T-helper 17 cell (primary cell): ENCODE results near the gene ZNF200. TPM values are rescaled to one million over a fixed set of nuclear protein-coding genes. Genes with fewer than 3 reads are reported as not detected.

Experiments
- ATAC-seq: fragments of 150-1000 bp; cut with Tn5 transposase; 2 replicates; pipeline ENCODE4 v1.10.0; 2021; ENCODE audit warnings: mild to moderate bottlenecking, moderate library complexity
- DNase-seq, 3 donors: peaks; one replicate each; pipeline versions ENCODE4 v3.0.0 to v3.0.0-alpha.2; 2020 to 2021
- H3K9me3 ChIP-seq: one replicate; pipeline ENCODE4 v1.7.0; 2013; ENCODE audit warnings: low read length, mild to moderate bottlenecking; ENCODE audit not compliant: control insufficient read depth, poor library complexity, severe bottlenecking
- H3K27ac Mint-ChIP-seq: one replicate; pipeline ENCODE4 v1.8.0; 2022; ENCODE audit warnings: mild to moderate bottlenecking, moderate library complexity, mixed read lengths
- H3K27me3 Mint-ChIP-seq: one replicate; pipeline ENCODE4 v1.8.0; 2022; ENCODE audit warnings: mixed read lengths
- H3K36me3 Mint-ChIP-seq: one replicate; pipeline ENCODE4 v1.8.0; 2022; ENCODE audit warnings: low read depth, mixed read lengths
- H3K4me1 Mint-ChIP-seq: one replicate; pipeline ENCODE4 v1.8.0; 2022; ENCODE audit warnings: mild to moderate bottlenecking, mixed read lengths
- H3K4me3 Mint-ChIP-seq: one replicate; pipeline ENCODE4 v1.8.0; 2022; ENCODE audit warnings: mild to moderate bottlenecking, moderate library complexity, mixed read lengths
- total RNA-seq, 4 donors: library from RNA in 2 of 4; stranded (reverse) in 2 of 4; gene quantifications; one replicate each; pipeline ENCODE4 v1.2.3 and lab custom pipeline; 2022 to 2026

ZNF200 gene
- total RNA-seq, 2 donors from 2014 or later = 3.2 to 4.8 TPM

GRCh38 chr16:3266873-3267537 is 32.0 kb upstream of the ZNF200 start:
- ATAC-seq (no peak), DNase-seq (no peak)
- Mint-ChIP-seq H3K27me3 (no peaks in the 10 kb centered on the region), H3K36me3 (no peaks in the 10 kb centered on the region), H3K27ac (no peak overlapping the region), H3K4me1 (peaks cover 11% of the 10 kb centered on the region), H3K4me3 (no peak overlapping the region)
- H3K9me3 ChIP-seq = no peaks in the 10 kb centered on the region

- H3K27me3 Mint-ChIP-seq = no peaks in the 10 kb centered on the region
- DNase-seq (peak; percentile 87 to 90 (median 88)), ATAC-seq (peak; percentile 89)
- H3K27ac Mint-ChIP-seq = peak overlapping the region; percentile 95
- peak overlapping the region; percentile 93 for H3K4me3 Mint-ChIP-seq
- H3K9me3 ChIP-seq = no peaks in the 10 kb centered on the region
- H3K4me1 Mint-ChIP-seq = peaks cover 15% of the 10 kb centered on the region
- H3K36me3 Mint-ChIP-seq = no peaks in the 10 kb centered on the region
Measured at GRCh38 chr16:3264137-3265036, 29.4 kb upstream of the ZNF200 start.

DNA sequence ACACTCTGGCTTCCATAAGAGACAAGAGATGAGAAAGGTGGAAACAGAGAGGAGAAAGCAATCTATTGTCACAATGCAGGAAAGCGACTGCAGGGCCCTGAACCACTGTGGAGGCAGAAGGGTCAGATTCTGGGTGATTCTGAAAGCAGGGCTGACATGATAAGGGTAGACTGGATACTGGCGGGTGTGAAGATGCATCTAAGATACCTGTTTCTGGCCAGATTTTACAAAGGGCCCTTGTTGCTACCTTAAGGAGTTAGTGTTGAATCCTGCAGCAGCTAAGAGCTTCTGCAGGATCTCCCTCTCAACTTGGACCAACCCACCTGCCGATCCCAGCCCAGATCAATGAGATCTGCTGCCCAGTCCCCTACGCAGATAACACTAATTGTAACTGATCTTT is 27.6 kb upstream of the ZNF200 start:
- no peaks in the 10 kb centered on the region for H3K27me3 Mint-ChIP-seq
- peak overlapping the region; percentile 56 for H3K4me3 Mint-ChIP-seq
- H3K9me3 ChIP-seq = no peaks in the 10 kb centered on the region
- H3K27ac Mint-ChIP-seq = peak overlapping the region; percentile 95
- DNase-seq (no peak), ATAC-seq (no peak)
- no peaks in the 10 kb centered on the region for H3K36me3 Mint-ChIP-seq
- peaks cover 15% of the 10 kb centered on the region for H3K4me1 Mint-ChIP-seq

DNA sequence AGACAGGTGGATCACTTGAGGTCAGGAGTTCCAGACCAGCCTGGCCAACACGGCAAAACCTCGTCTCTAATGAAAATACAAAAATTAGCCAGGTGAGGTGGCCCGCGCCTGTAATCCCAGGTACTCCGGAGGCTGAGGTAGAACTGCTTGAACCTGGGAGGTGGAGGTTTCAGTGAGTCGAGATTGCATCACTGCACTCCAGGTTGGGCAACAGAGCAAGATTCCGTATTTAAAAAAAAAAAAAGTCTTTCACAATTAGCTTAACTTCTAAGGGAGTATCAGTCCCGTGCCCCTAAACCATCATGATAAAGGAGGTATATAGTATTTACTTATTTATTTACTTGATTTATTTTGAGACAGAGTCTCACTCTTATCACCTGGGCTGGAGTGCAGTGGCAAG is 24.9 kb upstream of the ZNF200 start:
- no peak overlapping the region for H3K27ac Mint-ChIP-seq
- H3K9me3 ChIP-seq = no peaks in the 10 kb centered on the region
- no peaks in the 10 kb centered on the region for H3K27me3 Mint-ChIP-seq
- H3K4me1 Mint-ChIP-seq = peaks cover 12% of the 10 kb centered on the region
- H3K4me3 Mint-ChIP-seq = no peak overlapping the region
- no peaks in the 10 kb centered on the region for H3K36me3 Mint-ChIP-seq
- DNase-seq (no peak), ATAC-seq (no peak)

DNA sequence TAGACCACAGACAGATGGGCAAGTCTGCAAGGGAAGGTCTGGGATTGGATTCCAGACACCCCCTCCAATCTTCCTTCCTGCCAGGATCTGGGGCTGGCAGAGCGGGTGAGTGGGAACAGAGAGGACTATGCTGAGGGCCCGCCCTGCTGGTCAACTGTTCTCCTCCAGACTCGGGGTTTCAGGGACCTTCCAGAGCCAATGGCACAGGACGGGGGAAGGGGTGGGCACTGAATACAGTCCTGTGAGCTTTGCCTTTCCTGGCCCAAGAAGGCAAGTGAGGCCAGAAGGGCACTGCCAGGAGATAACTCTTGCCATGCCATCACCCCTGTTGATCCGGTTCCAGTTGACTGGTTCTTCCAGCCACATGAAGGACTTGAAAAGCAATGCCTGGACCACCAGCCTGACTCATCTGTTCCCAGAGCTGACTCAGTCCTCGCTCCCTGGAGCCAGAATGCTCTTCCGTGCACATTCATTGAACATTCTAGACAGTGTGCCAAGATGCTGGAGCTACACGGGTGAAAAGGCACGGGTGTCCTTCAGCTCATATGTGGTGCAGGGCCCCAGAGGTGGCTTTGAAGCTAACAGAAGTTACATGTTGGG is 22.0 kb upstream of the ZNF200 start:
- no peaks in the 10 kb centered on the region for H3K9me3 ChIP-seq
- ATAC-seq (no peak), DNase-seq (no peak)
- no peak overlapping the region for H3K4me3 Mint-ChIP-seq
- H3K4me1 Mint-ChIP-seq = peaks cover 3% of the 10 kb centered on the region
- H3K27me3 Mint-ChIP-seq = no peaks in the 10 kb centered on the region
- H3K27ac Mint-ChIP-seq = no peak overlapping the region
- no peaks in the 10 kb centered on the region for H3K36me3 Mint-ChIP-seq

GRCh38 chr16:3256146-3256865 is 21.3 kb upstream of the ZNF200 start, which contains the start of gene MEFV:
Gene MEFV, minus strand, starts transcription at chr16:3256633. Its CDS starts 46 bp downstream, at chr16:3256587.
- no peaks in the 10 kb centered on the region for H3K9me3 ChIP-seq
- Mint-ChIP-seq H3K27me3 (peaks cover under 1% of the 10 kb centered on the region), H3K36me3 (no peaks in the 10 kb centered on the region), H3K4me1 (no peaks in the 10 kb centered on the region), H3K4me3 (no peak within 1 kb of the TSS), H3K27ac (no peak within 1 kb of the TSS)
- no peak for DNase-seq
- ATAC-seq = no peak

GRCh38 chr16:3254309-3254708 is 19.4 kb upstream of the ZNF200 start:
- Mint-ChIP-seq H3K4me1 (peaks cover 2% of the 10 kb centered on the region), H3K36me3 (no peaks in the 10 kb centered on the region), H3K4me3 (no peak overlapping the region), H3K27me3 (peaks cover 5% of the 10 kb centered on the region), H3K27ac (no peak overlapping the region)
- no peaks in the 10 kb centered on the region for H3K9me3 ChIP-seq
- DNase-seq (no peak), ATAC-seq (no peak)

DNA sequence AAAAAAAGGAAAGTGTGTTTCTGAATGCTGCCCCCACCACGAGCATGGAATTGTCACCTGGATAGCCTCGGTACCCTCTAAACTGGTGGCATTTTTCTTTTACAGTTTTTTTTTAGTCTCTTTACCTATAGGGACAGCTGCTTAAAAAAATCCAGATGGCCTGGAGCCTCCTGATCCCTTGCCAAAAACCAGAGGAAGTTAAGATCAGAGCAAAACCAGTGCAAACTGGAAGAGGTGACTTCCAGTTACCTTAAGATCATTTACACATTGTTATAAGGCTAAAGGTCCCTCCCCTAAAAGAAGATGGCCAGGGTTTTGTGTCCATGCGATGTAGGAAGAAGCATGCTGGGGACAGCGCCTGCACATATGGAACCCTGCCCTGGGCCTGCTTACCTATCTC is 18.0 kb upstream of the ZNF200 start:
- peaks cover 2% of the 10 kb centered on the region for H3K4me1 Mint-ChIP-seq
- H3K27me3 Mint-ChIP-seq = peaks cover 5% of the 10 kb centered on the region
- no peak overlapping the region for H3K4me3 Mint-ChIP-seq
- no peaks in the 10 kb centered on the region for H3K9me3 ChIP-seq
- no peak for DNase-seq
- ATAC-seq = no peak
- H3K27ac Mint-ChIP-seq = no peak overlapping the region
- H3K36me3 Mint-ChIP-seq = no peaks in the 10 kb centered on the region

DNA sequence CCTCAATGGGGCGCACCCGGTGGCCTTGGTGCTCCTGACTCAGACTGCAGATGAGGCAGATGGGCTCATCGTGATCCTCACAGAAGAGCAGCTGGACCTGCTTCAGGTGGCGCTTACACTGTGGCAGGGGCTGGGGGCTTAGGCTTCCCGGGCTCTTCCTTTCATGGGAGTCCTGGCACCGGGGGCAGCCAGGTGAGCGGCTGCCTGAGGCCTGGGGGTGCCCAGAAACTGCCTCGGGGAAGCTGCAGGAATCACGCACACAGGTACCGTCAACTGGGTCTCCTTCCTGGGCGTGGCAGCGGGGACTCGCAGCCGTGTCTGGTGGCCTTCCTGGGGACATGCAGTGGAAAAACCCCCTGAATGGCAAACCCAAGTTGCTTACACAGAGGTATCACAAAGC is 14.5 kb upstream of the ZNF200 start:
- Mint-ChIP-seq H3K27ac (no peak overlapping the region), H3K27me3 (peaks cover 15% of the 10 kb centered on the region), H3K4me1 (peaks cover 2% of the 10 kb centered on the region), H3K4me3 (peak overlapping the region; percentile 19), H3K36me3 (no peaks in the 10 kb centered on the region)
- H3K9me3 ChIP-seq = no peaks in the 10 kb centered on the region
- no peak for ATAC-seq
- no peak for DNase-seq

DNA sequence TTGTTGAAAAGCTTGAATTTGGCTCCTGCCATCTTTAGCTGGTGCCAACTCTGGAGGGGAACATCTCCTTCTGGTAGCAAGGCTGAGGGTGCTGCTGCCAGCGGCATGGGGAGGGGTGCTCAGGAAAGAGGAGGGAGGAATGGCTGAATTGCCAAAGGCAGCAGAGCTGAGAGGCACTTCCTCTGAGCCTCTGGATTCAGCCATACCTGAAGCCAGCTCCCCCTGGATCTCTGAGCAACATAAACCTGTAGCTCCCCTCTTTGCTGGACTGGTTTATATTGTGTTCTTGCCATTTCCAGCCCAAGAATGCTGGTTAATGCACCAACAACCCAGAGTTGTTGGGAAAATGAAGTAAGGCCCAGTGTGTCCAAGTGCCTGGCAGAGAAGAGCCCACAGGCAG is 14.1 kb upstream of the ZNF200 start:
- Mint-ChIP-seq H3K27me3 (peaks cover 19% of the 10 kb centered on the region), H3K4me3 (no peak overlapping the region), H3K36me3 (no peaks in the 10 kb centered on the region), H3K4me1 (peaks cover 2% of the 10 kb centered on the region), H3K27ac (no peak overlapping the region)
- no peak for DNase-seq
- H3K9me3 ChIP-seq = no peaks in the 10 kb centered on the region
- no peak for ATAC-seq

DNA sequence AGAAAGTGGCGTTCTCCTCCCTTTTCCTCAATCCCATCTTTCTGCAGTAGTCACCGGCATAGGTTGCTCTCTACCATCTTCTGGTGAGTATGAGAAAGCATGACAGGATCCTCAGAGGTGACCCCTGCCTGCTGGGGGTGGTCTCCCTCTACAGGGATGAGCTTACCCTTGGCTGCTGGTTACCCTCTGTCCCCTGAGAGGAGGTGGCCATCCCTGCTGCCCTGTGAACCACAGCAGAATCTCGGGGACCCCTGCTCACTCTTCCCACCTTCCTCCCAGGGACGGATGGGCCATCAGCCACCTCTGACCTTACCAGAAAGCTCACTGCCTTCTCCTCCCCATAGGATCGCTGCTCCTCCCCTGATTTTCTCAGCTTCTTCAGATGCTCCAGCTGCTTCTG is 13.6 kb upstream of the ZNF200 start:
- H3K4me3 Mint-ChIP-seq = no peak overlapping the region
- H3K27ac Mint-ChIP-seq = no peak overlapping the region
- H3K27me3 Mint-ChIP-seq = peaks cover 24% of the 10 kb centered on the region
- ATAC-seq (no peak), DNase-seq (no peak)
- H3K4me1 Mint-ChIP-seq = peaks cover 2% of the 10 kb centered on the region
- H3K9me3 ChIP-seq = no peaks in the 10 kb centered on the region
- no peaks in the 10 kb centered on the region for H3K36me3 Mint-ChIP-seq

DNA sequence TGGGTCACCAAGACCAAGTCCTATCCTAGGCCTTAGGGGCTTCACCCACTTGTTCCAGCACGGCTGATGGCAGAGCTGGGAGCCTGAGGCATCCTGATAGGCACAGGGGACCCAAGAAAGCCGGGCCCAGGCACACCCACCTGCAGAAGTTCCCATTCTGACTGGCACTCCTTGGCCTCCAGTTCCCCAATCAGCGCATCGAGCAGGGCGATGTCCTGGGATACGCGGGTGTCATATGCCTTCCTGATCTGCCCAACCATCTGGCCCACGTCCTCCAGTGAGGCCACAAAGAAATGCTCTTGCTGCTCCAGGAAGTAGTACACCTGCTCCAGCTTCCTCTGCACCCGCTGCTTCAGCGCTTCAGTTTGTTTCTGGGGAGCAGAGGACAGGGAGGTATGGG is 11.9 kb upstream of the ZNF200 start:
- ATAC-seq = no peak
- H3K4me1 Mint-ChIP-seq = peaks cover 2% of the 10 kb centered on the region
- H3K4me3 Mint-ChIP-seq = no peak overlapping the region
- no peaks in the 10 kb centered on the region for H3K9me3 ChIP-seq
- H3K27ac Mint-ChIP-seq = no peak overlapping the region
- no peaks in the 10 kb centered on the region for H3K36me3 Mint-ChIP-seq
- DNase-seq = no peak
- peaks cover 34% of the 10 kb centered on the region for H3K27me3 Mint-ChIP-seq

GRCh38 chr16:3246002-3246401 is 11.0 kb upstream of the ZNF200 start:
- DNase-seq = no peak
- Mint-ChIP-seq H3K27me3 (peaks cover 32% of the 10 kb centered on the region), H3K4me1 (peaks cover under 1% of the 10 kb centered on the region), H3K36me3 (no peaks in the 10 kb centered on the region), H3K4me3 (no peak overlapping the region), H3K27ac (no peak overlapping the region)
- H3K9me3 ChIP-seq = no peaks in the 10 kb centered on the region
- ATAC-seq = no peak
